ENCODE measurements around the gene CNFN. TPM values are rescaled to one million over a fixed set of nuclear protein-coding genes. Genes with fewer than 3 reads are reported as not detected.

Gene CNFN, protein sequence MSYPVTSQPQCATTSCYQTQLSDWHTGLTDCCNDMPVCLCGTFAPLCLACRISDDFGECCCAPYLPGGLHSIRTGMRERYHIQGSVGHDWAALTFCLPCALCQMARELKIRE
- 2.6 TPM for polyA plus RNA-seq (2013, experiment 1 of 2)
- polyA plus RNA-seq (2013, experiment 2 of 2): 3.9 TPM

DNA sequence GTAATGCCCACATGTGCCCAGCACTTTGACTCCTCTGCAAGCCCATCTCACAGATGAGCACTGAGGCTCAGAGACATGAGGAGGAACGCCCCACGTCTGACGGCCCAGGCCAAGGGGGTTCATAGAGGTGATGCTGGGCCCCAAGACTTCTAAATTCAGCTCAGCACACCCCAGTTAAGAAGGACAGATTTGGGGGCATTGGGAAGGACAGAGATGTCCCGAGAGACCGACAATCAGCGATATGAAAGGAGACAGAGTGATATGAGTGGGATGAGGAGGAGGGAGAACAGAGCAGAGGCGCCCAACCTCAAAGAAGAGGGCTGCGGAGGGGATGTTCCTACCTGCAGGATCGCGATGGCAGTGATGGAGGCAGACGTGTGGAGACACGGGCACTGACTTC is at the start of gene CNFN:
Gene CNFN, minus strand, starts transcription at position 399 of the 400 bp plus-strand sequence. CDS start 1,260 bp downstream, outside the sequence.
- H3K27me3 ChIP-seq (ENCODE audit: control insufficient read depth in 1 of 2, insufficient read depth in 1 of 2, low read length in 2 of 2): peaks cover 27 to 40% of the 10 kb centered on the region in 2 experiments
- no peak for DNase-seq
- H3K18ac ChIP-seq (ENCODE audit: low read depth in 1 of 2, low read length in 2 of 2): no peak within 1 kb of the TSS
- H3K4ac ChIP-seq (ENCODE audit: low read depth in 1 of 2, low read length in 2 of 2): no peak within 1 kb of the TSS
- no peaks in the 10 kb centered on the region for H3K79me1 ChIP-seq (replicated peaks; ENCODE audit: low read length, poor library complexity, severe bottlenecking)
- H2BK120ac ChIP-seq (ENCODE audit: low read depth, low read length): no peak within 1 kb of the TSS
- no peak within 1 kb of the TSS for H2BK15ac ChIP-seq (ENCODE audit: low read depth, poor library complexity, severe bottlenecking)
- peaks cover 7% of the 10 kb centered on the region for H3K4me1 ChIP-seq (ENCODE audit: control insufficient read depth, insufficient read depth, low read depth, low read length)
- H3K4me2 ChIP-seq (ENCODE audit: low read length, poor library complexity, severe bottlenecking): no peak within 1 kb of the TSS
- no peak within 1 kb of the TSS for H3K4me3 ChIP-seq (ENCODE audit: insufficient read depth in 1 of 2, low read depth in 1 of 2, low read length in 2 of 2)
- H4K91ac ChIP-seq (ENCODE audit: low read length): no peak within 1 kb of the TSS
- 63% methylated on average over 12 of the region's 12 CpGs for WGBS
- no peaks in the 10 kb centered on the region for H3K36me3 ChIP-seq (ENCODE audit: control insufficient read depth in 1 of 2, insufficient read depth in 2 of 2, low read depth in 1 of 2, low read length in 2 of 2)
- H4K8ac ChIP-seq (ENCODE audit: low read length): no peak within 1 kb of the TSS
- no peak within 1 kb of the TSS for H2BK12ac ChIP-seq (ENCODE audit: low read length in 2 of 2)
- no peak within 1 kb of the TSS for H3K9ac ChIP-seq (ENCODE audit: low read length)
- no peak within 1 kb of the TSS for H3K23ac ChIP-seq (ENCODE audit: low read length in 2 of 2)
- H2AK5ac ChIP-seq (ENCODE audit: low read length, severe bottlenecking): no peak within 1 kb of the TSS
- no peak within 1 kb of the TSS for H3K14ac ChIP-seq (ENCODE audit: low read length in 2 of 2)
- H3K27ac ChIP-seq (ENCODE audit: low read length, poor library complexity, severe bottlenecking): no peak within 1 kb of the TSS
- no peaks in the 10 kb centered on the region for H3K9me3 ChIP-seq (ENCODE audit: control insufficient read depth, low read length)
- H2AFZ ChIP-seq (ENCODE audit: low read depth, low read length): no peak within 1 kb of the TSS
- no peak within 1 kb of the TSS for H2BK5ac ChIP-seq (ENCODE audit: low read depth, low read length, poor library complexity, severe bottlenecking)

DNA sequence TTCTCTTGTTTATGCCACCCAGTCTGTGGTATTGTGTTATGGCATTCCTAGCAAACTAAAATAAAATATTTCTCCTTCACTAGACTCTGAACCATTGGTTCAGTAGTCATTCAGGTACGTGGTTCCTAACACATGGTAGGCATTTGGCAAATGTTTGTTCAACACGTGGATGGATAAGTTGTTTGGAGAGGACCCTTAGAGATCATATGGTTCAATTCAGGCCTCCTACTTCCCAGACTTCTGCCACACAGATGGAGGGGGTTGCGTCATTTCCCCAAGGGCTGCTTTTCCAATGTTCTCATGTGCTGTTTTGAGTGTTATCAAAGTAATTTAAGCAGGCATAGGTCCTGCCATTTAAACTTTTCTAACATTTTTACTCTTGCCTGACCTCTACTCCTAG is 45.9 kb upstream of the CNFN start:
- Histone ChIP-seq H4K8ac (ENCODE audit: low read length) (no peak overlapping the region), H2BK15ac (ENCODE audit: low read depth, poor library complexity, severe bottlenecking) (no peak overlapping the region)

DNA sequence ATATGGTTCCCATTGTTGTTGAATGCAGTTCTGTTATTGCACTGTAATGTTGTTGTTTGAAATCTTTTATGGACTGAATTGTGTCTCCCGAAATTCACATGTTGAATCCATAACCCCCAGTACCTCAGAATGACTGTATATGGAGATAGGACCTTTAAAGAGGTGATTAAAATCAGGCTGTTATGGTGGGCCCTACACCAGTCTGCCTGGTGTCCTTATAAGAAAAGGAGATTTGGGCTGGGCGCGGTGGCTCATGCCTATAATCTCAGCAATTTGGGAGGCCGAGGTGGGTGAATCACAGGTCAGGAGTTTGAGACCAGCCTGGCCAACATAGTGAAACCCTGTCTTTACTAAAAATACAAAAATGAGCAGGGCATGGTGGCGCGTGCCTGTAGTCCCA is 45.2 kb upstream of the CNFN start:
- H2AK5ac ChIP-seq (ENCODE audit: low read length, severe bottlenecking): no peak overlapping the region
- no peaks in the 10 kb centered on the region for H3K79me1 ChIP-seq (replicated peaks; ENCODE audit: low read length, poor library complexity, severe bottlenecking)
- H3K4ac ChIP-seq (ENCODE audit: low read depth in 1 of 2, low read length in 2 of 2): no peak overlapping the region
- H4K8ac ChIP-seq (ENCODE audit: low read length): no peak overlapping the region
- no peak overlapping the region for H4K91ac ChIP-seq (ENCODE audit: low read length)
- peaks cover 4% of the 10 kb centered on the region for H3K4me1 ChIP-seq (ENCODE audit: control insufficient read depth, insufficient read depth, low read depth, low read length)
- no peak for DNase-seq
- no peak overlapping the region for H3K4me3 ChIP-seq (ENCODE audit: insufficient read depth in 1 of 2, low read depth in 1 of 2, low read length in 2 of 2)
- H3K9me3 ChIP-seq (ENCODE audit: control insufficient read depth, low read length): no peaks in the 10 kb centered on the region
- H2AFZ ChIP-seq (ENCODE audit: low read depth, low read length): no peak overlapping the region
- H3K14ac ChIP-seq (ENCODE audit: low read length in 2 of 2): no peak overlapping the region
- no peak overlapping the region for H3K23ac ChIP-seq (ENCODE audit: low read length in 2 of 2)
- WGBS: 99% methylated on average over 5 of the region's 6 CpGs
- no peak overlapping the region for H3K4me2 ChIP-seq (ENCODE audit: low read length, poor library complexity, severe bottlenecking)
- no peaks in the 10 kb centered on the region for H3K27me3 ChIP-seq (ENCODE audit: control insufficient read depth in 1 of 2, insufficient read depth in 1 of 2, low read length in 2 of 2)
- no peak overlapping the region for H2BK120ac ChIP-seq (ENCODE audit: low read depth, low read length)
- no peak overlapping the region for H3K18ac ChIP-seq (ENCODE audit: low read depth in 1 of 2, low read length in 2 of 2)
- no peak overlapping the region for H3K9ac ChIP-seq (ENCODE audit: low read length)
- H3K36me3 ChIP-seq (ENCODE audit: control insufficient read depth in 1 of 2, insufficient read depth in 2 of 2, low read depth in 1 of 2, low read length in 2 of 2): no peaks in the 10 kb centered on the region
- H2BK15ac ChIP-seq (ENCODE audit: low read depth, poor library complexity, severe bottlenecking): no peak overlapping the region
- no peak overlapping the region for H2BK12ac ChIP-seq (ENCODE audit: low read length in 2 of 2)
- H2BK5ac ChIP-seq (ENCODE audit: low read depth, low read length, poor library complexity, severe bottlenecking): no peak overlapping the region
- no peak overlapping the region for H3K27ac ChIP-seq (ENCODE audit: low read length, poor library complexity, severe bottlenecking)

More for the DNA sequence above, 45.9 kb upstream of the CNFN start:
- H3K9me3 ChIP-seq (ENCODE audit: control insufficient read depth, low read length): no peaks in the 10 kb centered on the region
- no peak overlapping the region for H2BK12ac ChIP-seq (ENCODE audit: low read length in 2 of 2)
- no peak overlapping the region for H3K4ac ChIP-seq (ENCODE audit: low read depth in 1 of 2, low read length in 2 of 2)
- H3K36me3 ChIP-seq (ENCODE audit: control insufficient read depth in 1 of 2, insufficient read depth in 2 of 2, low read depth in 1 of 2, low read length in 2 of 2): no peaks in the 10 kb centered on the region
- H3K23ac ChIP-seq (ENCODE audit: low read length in 2 of 2): no peak overlapping the region
- H2AFZ ChIP-seq (ENCODE audit: low read depth, low read length): no peak overlapping the region
- H2BK120ac ChIP-seq (ENCODE audit: low read depth, low read length): no peak overlapping the region
- no peak for DNase-seq
- WGBS: 46% methylated on average over 2 of the region's 3 CpGs
- peaks cover 5 to 6% of the 10 kb centered on the region in 2 experiments for H3K27me3 ChIP-seq (ENCODE audit: control insufficient read depth in 1 of 2, insufficient read depth in 1 of 2, low read length in 2 of 2)
- no peak overlapping the region for H3K14ac ChIP-seq (ENCODE audit: low read length in 2 of 2)
- no peak overlapping the region for H2BK5ac ChIP-seq (ENCODE audit: low read depth, low read length, poor library complexity, severe bottlenecking)
- no peak overlapping the region for H4K91ac ChIP-seq (ENCODE audit: low read length)
- no peak overlapping the region for H3K18ac ChIP-seq (ENCODE audit: low read depth in 1 of 2, low read length in 2 of 2)
- H2AK5ac ChIP-seq (ENCODE audit: low read length, severe bottlenecking): no peak overlapping the region
- H3K4me2 ChIP-seq (ENCODE audit: low read length, poor library complexity, severe bottlenecking): no peak overlapping the region
- no peak overlapping the region for H3K4me3 ChIP-seq (ENCODE audit: insufficient read depth in 1 of 2, low read depth in 1 of 2, low read length in 2 of 2)
- H3K79me1 ChIP-seq (replicated peaks; ENCODE audit: low read length, poor library complexity, severe bottlenecking): no peaks in the 10 kb centered on the region
- peaks cover 4% of the 10 kb centered on the region for H3K4me1 ChIP-seq (ENCODE audit: control insufficient read depth, insufficient read depth, low read depth, low read length)
- no peak overlapping the region for H3K27ac ChIP-seq (ENCODE audit: low read length, poor library complexity, severe bottlenecking)
- peak overlapping the region; percentile 11 for H3K9ac ChIP-seq (ENCODE audit: low read length)

DNA sequence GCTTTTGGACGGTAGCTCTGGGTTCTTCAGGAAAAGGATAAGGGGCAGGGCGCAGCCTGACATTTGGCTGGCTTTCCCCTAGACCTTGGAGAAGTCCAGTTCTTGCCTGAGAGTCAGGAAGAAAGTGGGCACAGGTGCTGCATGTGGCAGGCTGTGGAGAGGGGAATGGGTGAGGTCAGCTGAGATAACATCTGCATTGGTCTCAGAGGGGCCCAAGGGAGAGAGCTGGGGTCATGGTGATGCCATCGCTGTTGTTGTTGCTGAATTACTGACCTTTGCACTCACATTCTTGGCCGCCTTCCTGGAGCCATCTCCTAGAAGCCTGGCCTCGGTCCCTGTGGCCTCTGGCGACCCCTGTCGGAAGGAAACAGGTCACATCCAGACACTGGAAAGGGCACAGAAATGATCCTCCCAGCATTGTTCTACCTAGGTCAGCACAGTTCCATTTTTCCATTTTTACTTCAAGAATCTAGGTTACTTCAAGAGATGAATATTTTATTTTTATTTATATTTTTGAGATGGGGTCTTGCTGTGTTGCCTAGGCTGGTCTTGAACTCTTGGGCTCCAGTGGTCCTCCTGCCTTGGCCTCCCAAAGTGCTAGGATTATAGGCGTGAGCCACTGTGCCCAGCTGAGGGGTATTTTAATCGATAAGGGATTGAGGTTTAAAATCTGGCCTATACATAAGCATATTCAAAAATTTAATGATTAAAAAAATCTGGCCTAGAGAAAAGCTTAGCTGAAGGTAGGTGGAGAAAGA is 43.6 kb upstream of the CNFN start:
- H3K14ac ChIP-seq (ENCODE audit: low read length in 2 of 2): no peak overlapping the region
- no peak overlapping the region for H3K27ac ChIP-seq (ENCODE audit: low read length, poor library complexity, severe bottlenecking)
- 20% methylated on average over 7 of the region's 9 CpGs for WGBS

More for the DNA sequence above, 43.6 kb upstream of the CNFN start:
- Histone ChIP-seq H4K91ac (ENCODE audit: low read length) (no peak overlapping the region), H3K36me3 (ENCODE audit: control insufficient read depth in 1 of 2, insufficient read depth in 2 of 2, low read depth in 1 of 2, low read length in 2 of 2) (no peaks in the 10 kb centered on the region), H3K23ac (ENCODE audit: low read length in 2 of 2) (no peak overlapping the region), H2BK15ac (ENCODE audit: low read depth, poor library complexity, severe bottlenecking) (no peak overlapping the region), H3K9ac (ENCODE audit: low read length) (no peak overlapping the region), H2BK120ac (ENCODE audit: low read depth, low read length) (no peak overlapping the region), H2BK12ac (ENCODE audit: low read length in 2 of 2) (no peak overlapping the region), H4K8ac (ENCODE audit: low read length) (no peak overlapping the region), H3K4ac (ENCODE audit: low read depth in 1 of 2, low read length in 2 of 2) (no peak overlapping the region), H3K9me3 (ENCODE audit: control insufficient read depth, low read length) (no peaks in the 10 kb centered on the region), H3K4me2 (ENCODE audit: low read length, poor library complexity, severe bottlenecking) (no peak overlapping the region), H2AK5ac (ENCODE audit: low read length, severe bottlenecking) (no peak overlapping the region), H2AFZ (ENCODE audit: low read depth, low read length) (no peak overlapping the region), H3K27me3 (ENCODE audit: control insufficient read depth in 1 of 2, insufficient read depth in 1 of 2, low read length in 2 of 2) (no peaks in the 10 kb centered on the region), H3K4me3 (ENCODE audit: insufficient read depth in 1 of 2, low read depth in 1 of 2, low read length in 2 of 2) (peak overlapping the region in 1 of 2 experiments; percentile 38), H3K18ac (ENCODE audit: low read depth in 1 of 2, low read length in 2 of 2) (no peak overlapping the region), H3K79me1 (replicated peaks; ENCODE audit: low read length, poor library complexity, severe bottlenecking) (no peaks in the 10 kb centered on the region), H2BK5ac (ENCODE audit: low read depth, low read length, poor library complexity, severe bottlenecking) (no peak overlapping the region), H3K4me1 (ENCODE audit: control insufficient read depth, insufficient read depth, low read depth, low read length) (peaks cover 4% of the 10 kb centered on the region)
- DNase-seq: peak; percentile 50

All from mesenchymal stem cell (in vitro differentiated cells and primary cell).